ENCODE results near the gene KCNMB2.

Gene KCNMB2

DNA sequence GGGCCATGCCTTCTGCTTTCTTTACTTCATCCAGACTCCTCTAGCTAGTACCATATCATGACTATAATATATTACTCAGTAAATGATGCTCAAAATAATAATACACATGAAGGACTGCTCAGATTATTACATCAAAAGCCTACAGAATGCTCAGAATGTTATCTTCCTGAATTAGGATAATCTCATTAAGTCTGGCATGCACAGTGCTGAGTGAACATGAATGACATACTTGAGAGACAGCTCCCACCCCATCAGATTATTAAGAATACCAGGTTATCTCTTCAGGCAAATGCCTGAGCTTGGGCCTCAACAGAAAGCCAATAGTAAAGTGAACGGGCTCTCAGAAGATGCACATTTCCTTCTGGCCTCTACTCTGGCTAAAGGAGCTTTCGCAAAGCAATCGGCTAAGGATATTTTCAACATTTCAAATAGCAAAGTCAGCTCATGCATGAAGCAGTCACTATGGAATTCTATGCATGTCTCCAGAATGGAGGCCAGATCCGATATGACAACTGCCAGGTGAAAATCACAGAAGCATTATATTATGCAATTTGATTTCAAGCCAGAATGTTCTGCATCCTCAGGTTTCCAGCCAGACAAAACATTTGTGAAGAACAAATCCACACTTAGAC is 122.6 kb downstream of the KCNMB2 start:
- DNase-seq: no peak

DNA sequence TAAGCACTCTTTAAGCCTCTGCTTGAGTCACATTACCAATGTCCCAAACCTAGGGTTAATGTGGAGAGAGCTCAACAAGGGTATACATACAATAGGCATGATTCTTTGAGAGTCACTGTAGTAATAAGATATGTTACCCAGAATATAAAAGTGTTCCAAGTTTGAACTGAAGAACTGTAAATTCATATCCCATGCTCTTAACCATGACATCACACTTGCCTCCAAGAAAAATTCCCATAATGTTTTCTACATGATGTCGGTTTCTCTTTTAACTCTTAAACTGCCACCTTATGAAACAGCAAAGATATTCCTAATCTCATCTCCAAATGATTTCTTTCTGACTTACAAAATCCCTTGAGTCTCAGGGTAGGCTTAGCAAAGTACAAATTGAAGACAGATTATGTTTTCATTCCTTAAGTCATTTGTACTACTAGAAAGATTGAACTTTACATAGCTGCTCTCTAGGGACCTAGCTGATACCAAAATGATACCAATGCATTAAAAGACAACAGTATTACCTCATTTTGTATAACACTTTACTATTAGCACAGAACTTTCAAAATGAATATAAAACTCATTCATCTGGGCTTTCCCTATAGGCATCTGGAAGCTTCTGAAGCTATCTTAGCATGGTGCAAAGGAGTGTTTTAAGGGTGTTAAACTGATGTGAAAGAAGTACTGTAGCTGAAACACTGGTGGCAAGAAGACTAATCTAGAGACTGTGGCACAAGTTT is 127.1 kb downstream of the KCNMB2 start:
- no peak for DNase-seq

GRCh38 chr3:178665747-178666146 is 129.5 kb downstream of the KCNMB2 start:
- DNase-seq: no peak

DNA sequence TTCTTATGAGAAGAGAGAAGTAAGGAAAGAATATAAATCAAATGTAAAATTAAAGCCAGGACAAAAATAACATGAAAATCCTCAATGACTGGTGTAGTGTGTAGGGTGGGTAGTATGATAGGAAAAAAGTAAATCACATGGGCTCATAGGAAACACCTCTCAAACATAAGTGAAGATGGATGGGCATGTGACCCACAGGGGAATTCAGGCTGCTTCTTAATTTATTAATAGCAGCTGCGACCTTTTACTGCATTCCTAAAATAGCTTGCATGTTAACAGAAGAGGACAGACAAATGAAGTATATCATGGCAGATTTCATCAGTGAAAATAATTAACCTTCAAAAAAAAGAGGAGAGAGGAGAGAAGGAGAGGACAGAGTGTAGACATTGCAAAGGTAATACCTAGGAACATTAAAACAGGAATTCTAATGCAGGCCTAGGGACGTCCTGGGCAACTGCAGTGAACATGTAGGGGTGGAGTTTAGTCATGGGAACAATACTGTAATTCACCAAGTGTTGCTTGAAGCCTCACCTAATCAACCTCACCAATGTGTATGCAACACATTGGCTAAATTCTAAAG is 132.9 kb downstream of the KCNMB2 start:
- no peak for DNase-seq

DNA sequence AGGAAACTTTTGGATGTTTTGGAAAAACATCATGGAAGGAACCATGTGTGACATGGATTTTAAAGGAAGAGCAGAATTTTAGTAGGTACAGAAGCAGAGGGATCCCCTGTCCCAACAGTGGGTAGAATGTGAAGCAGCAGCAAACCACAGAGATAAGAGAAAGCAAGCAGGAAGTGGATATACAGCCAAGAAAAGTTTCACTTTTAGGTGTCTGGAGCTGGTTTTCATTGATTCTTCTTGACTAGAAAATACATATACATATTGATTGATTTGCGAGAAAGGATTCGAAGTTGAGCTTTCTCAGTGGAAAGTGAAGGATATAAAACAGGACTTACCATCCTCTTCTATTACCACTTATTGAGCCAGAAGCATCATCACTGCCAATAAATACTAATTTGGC is 133.5 kb downstream of the KCNMB2 start:
- DNase-seq: no peak

DNA sequence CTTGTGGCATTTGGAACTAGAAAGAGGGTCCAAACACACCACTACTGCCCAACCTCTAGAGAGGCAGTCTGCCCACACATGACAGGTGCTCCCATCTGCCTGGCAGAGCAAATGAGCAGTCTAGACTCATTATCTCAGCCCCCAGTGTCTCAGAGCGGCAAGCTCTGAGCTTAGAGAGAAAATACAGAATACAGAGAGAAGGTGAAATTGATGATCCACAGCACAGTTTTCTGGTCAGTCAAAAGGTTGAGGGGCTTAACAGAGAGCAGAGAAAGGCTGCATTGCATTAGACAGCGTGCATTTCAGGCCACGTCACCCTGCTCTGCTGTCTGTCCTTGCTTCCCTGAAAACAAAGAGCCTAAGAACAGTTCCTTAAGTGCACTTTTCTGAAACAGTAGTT is 135.1 kb downstream of the KCNMB2 start:
- DNase-seq: no peak

- no peak for DNase-seq
These were observed 135.6 kb downstream of the KCNMB2 start for GRCh38 chr3:178671791-178672190.

DNA sequence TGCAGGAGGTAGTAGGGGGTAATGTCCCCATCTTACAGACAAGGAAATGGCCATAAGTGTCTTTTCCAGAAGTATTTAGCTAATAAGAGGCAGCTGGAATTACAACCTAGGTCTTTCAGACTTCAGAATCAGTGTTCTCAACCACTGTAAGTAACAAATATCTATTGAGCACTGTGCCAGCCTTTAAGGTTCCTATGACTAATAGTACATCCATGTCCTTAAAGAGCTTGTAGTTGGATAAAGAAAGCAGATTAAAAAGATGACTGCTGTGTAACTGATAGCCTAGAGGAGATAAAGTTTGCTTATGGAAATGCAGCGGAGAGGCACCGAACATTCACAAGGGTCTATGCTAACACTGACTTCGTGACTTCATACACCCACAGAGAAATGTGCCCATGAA is 136.0 kb downstream of the KCNMB2 start:
- no peak for DNase-seq

DNA sequence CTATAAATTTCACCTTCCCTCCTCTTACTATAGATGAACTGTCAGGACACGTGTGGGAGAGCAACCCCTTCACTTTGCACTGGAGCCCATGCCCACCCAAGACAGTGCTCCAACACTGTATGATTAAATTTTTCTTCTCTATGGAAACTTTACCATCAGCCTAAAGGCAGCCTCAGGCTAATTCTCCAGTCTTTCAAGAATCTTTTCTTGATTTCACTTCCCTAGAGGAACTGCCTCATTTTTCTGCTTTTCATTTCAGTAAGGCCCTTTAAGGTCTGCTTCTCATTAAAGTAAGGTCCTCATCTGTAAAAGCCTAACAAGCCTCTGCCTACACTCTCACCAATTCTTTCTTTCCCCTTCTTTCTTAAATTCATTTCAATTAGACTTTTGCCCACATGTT is 137.3 kb downstream of the KCNMB2 start:
- DNase-seq: no peak

DNA sequence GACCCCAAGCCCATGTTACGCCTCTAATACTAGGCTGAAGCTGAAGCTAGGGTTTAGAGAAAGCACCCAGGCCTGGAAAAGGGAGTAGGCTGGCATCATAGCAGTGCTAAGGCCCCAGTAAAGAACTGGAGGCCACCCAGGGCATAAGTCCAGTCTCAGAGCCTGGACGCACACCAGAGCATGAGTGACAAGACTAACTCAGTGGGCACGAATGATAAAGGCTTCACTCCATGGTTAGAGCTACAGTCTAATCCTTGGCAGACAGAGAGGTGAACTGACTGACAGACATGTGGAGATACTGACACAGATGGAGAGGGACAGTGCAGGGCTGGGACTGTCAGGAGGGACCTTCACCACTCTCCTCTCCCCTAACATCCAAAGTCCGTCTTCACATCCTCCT is 139.8 kb downstream of the KCNMB2 start:
- DNase-seq: no peak

DNA sequence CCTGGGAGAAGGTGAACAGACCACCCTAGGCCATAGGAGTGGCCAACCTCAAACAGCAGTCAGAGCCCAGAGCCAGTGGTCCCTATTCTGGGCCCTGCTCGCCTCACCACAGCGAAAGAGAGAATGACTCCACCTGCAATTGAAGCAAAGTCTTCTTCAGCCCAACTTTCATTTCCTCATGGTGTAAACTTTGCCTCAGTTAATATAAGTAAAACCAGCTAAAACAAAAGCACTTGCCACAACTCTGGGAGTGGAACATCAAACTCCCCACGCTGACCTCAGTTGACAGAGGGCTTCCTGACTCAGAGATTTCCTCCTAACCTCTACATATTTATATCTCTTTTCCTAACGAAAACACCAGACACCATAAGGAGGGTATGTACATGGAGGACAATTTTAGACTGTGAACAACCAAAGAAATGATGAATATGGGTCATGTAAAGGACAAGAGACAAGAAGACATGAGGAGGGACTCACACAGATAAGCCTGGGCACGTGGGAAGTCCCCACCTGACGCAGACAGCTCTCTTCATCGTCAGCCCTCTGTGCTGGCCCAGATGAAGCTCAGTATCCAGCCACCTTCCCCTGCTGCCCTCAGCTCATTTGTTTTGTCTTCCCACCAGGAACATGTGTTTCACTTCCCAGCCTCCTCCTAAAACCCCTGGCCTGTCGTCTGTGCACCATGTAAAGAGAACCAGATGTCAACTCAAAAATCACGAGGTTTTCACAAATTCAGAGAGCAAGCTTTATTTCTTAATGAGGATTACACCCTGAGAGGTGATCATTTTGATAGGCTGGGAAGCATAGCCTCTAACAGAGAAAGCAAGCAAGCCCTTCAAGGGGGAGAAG is 140.9 kb downstream of the KCNMB2 start:
- DNase-seq: no peak

DNA sequence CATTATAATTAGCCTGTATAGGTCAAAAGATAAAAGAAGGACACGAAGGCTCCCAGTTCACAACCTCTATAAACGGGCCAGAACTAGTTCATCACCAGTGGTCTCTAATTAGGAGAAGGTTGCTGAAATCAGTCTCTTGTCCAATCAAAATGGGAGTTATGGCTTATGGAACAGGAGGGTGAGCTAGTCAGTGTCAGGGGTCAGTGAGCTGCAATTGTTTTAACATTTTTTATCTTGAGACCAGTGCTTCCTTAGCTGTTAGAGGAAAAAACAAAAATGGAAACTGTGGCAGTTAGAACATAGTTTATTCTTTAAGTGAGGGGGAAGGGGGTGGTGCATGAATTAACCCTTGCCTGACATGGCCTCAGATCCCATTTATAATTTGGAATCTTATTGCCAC is 141.7 kb downstream of the KCNMB2 start:
- no peak for DNase-seq

- no peak for DNase-seq
These were observed 143.8 kb downstream of the KCNMB2 start for GRCh38 chr3:178680037-178680436.

GRCh38 chr3:178680489-178680888 is 144.3 kb downstream of the KCNMB2 start:
- DNase-seq: no peak

GRCh38 chr3:178684881-178685590 is 148.8 kb downstream of the KCNMB2 start:
- no peak for DNase-seq

- DNase-seq: no peak
These were observed 149.3 kb downstream of the KCNMB2 start for GRCh38 chr3:178685591-178685906.

GRCh38 chr3:178686826-178687225 is 150.6 kb downstream of the KCNMB2 start:
- DNase-seq: no peak

DNA sequence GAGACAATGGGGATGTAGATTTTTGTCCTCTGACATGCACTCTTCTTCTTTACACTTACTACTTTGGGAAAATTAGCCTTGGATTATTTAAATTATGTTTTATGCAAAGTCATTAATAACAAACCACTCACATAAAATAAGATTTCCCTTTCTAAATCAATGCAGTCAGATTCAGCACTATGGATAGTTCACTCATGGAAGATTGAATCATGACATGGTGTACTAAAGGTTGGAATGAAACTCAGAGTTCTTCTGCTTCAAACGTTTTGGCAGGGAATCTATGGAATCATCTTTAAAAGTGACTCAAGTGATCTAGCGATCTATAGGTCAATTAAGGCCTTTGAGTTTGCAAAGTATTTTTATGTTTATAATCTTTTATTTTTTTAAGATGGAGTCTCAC is 154.3 kb downstream of the KCNMB2 start:
- no peak for DNase-seq

DNA sequence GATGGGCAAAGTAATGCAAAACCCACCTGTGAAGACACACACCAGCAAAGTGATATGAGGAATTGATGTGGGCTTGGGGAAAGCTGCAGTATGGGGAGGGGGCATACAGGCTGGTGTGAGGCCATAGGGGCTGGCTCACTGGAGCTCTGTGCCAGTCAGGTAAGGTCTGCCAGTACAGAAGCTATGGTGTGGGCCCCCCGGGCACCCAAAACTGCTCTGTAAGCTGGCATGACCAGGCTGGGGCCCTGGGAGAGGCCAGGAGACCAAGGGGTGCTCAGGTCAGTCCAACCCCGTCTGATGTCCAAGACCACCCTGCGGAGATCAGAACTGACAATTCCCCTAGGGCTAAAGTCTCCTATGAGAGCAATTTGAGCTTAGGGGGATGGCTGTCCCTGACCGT is 163.1 kb downstream of the KCNMB2 start:
- DNase-seq: no peak

- no peak for DNase-seq
These were observed 163.6 kb downstream of the KCNMB2 start for GRCh38 chr3:178699810-178700209.

DNA sequence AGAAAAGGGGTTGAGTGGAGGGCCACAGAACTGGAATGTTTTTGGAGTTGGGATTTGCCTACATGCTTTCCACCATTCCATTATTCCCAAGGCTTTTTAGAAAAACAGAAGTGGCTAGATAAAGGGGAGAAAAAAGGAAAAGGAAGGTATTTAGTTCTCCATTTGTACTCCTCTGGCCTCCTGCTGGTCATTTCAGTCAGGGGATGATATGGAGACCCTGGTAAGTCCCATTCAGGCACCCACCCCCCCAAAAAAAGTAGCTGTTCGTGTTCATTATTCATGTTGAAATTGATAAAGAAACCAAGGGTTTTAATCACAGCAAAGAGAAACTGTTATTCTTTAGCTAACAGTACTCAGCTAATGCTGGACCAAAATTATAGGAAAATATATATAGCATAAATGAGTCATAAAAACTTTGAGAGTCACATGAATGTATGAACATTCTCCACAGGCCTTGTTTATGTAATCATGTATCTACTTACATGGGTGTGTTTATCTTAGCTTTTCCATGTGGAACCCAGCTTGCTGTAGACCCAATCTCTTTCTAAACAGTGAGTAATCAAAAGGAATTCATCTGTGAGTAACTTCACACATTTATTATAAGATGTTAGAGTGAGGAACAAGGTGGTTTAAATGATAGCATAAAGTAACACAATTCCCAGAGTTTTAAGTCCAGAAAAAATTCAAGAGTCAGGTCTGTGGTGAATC is 167.2 kb downstream of the KCNMB2 start:
- DNase-seq: no peak

DNA sequence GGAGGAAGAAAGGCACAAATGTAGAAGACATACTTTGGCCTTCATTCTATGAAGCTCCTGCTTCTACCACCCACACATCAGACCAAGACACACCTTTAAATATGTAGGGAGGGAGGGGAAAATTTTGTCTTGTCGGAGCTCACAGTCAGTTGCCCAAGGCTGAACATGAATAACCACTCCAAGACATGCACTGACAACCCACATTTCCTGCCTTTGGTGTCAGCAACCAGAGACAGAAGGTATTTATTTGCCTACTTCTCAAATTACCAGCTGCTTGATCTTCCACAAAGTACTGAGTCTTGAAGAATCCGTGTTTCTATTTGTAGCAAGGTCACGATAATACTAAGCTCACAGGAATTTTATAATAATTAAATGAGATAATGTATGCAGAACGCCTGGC is 169.7 kb downstream of the KCNMB2 start:
- no peak for DNase-seq

All from CD4-positive, alpha-beta T cell treated with Interleukin-17A for 1 hour (primary cell).